ENCODE measurements around the gene CYP2A7.
"Not testable (repeated sequence)": the region's sequence is repeated elsewhere in the genome, so short reads cannot be mapped to it uniquely, and the experiment has no call there.

CYP2A7 gene

GRCh38 chr19:40882062-40882461 lies at the start of gene CYP2A7:
CYP2A7 (minus strand) TSS chr19:40882231; CDS start chr19:40882210, 21 bp downstream.
- not testable (repeated sequence) for H3K4me3 ChIP-seq (replicated peaks; ENCODE audit: low read depth, low read length); DNase-seq (ENCODE audit: low read depth)

DNA sequence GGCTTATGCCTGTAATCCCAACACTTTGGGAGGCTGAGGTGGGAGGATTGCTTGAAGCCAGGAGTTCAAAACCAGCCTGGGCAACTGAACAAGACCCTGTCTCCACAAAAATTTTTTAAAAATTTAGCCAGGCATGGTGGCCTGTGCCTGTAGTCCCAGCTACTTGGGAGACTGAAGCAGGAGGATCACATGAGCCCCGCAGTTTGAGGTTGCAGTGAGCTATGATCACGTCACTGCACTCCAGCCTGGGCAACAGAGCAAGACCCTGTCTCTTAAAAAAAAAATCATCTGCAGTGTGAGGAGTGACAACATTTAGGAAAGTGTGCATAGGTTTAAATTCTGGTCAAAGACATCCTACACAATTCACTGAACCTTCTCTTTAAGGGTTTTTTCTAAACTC lies 48.8 kb upstream of the CYP2A7 start:
- not testable (repeated sequence) for H3K4me3 ChIP-seq (replicated peaks; ENCODE audit: low read depth, low read length); DNase-seq (ENCODE audit: low read depth)

- not testable (repeated sequence) for H3K4me3 ChIP-seq (replicated peaks; ENCODE audit: low read depth, low read length); DNase-seq (ENCODE audit: low read depth)
Observed at GRCh38 chr19:40929942-40930341, 47.9 kb upstream of the CYP2A7 start.

- no peak for TF ChIP-seq CTCF (IDR thresholded peaks at IDR 0.05; ENCODE audit: low read length, missing control alignments)
- H3K4me3 ChIP-seq (replicated peaks; ENCODE audit: low read depth, low read length), result no peak overlapping the region
- DNase-seq (ENCODE audit: low read depth), result peak; percentile 29
Observed at GRCh38 chr19:40928850-40929249, 46.8 kb upstream of the CYP2A7 start.

GRCh38 chr19:40927567-40927966 lies 45.5 kb upstream of the CYP2A7 start:
- no peak for DNase-seq (ENCODE audit: low read depth)
- H3K4me3 ChIP-seq (replicated peaks; ENCODE audit: low read depth, low read length), result no peak overlapping the region
- TF ChIP-seq CTCF (IDR thresholded peaks at IDR 0.05; ENCODE audit: low read length, missing control alignments), result no peak

GRCh38 chr19:40926276-40926675 lies 44.2 kb upstream of the CYP2A7 start:
- not testable (repeated sequence) for H3K4me3 ChIP-seq (replicated peaks; ENCODE audit: low read depth, low read length); DNase-seq (ENCODE audit: low read depth)

GRCh38 chr19:40923934-40924391 lies 41.9 kb upstream of the CYP2A7 start:
- no peak for TF ChIP-seq CTCF (IDR thresholded peaks at IDR 0.05; ENCODE audit: low read length, missing control alignments)
- DNase-seq (ENCODE audit: low read depth), result no peak
- no peak overlapping the region for H3K4me3 ChIP-seq (replicated peaks; ENCODE audit: low read depth, low read length)

- not testable (repeated sequence) for H3K4me3 ChIP-seq (replicated peaks; ENCODE audit: low read depth, low read length)
- DNase-seq (ENCODE audit: low read depth), result peak; percentile 60
Observed at GRCh38 chr19:40922237-40923160, 40.5 kb upstream of the CYP2A7 start.

- no peak for TF ChIP-seq CTCF (IDR thresholded peaks at IDR 0.05; ENCODE audit: low read length, missing control alignments)
- DNase-seq (ENCODE audit: low read depth), result no peak
- H3K4me3 ChIP-seq (replicated peaks; ENCODE audit: low read depth, low read length), result no peak overlapping the region
Observed at GRCh38 chr19:40921005-40921897, 39.2 kb upstream of the CYP2A7 start.
